Mucosa of stomach (tissue), 1 donor: ENCODE data around the gene KCNMA1.

ENCODE experiments used
- H3K27me3 ChIP-seq: one replicate; pipeline ENCODE4 v1.7.0; 2013; ENCODE audit warnings: mild to moderate bottlenecking, low read length; ENCODE audit not compliant: control insufficient read depth, insufficient read depth
- H3K36me3 ChIP-seq: one replicate; pipeline ENCODE4 v1.7.0; 2013; ENCODE audit warnings: low read length; ENCODE audit not compliant: control insufficient read depth, insufficient read depth
- H3K4me1 ChIP-seq: one replicate; pipeline ENCODE4 v1.7.0; 2013; ENCODE audit warnings: mild to moderate bottlenecking, low read length; ENCODE audit not compliant: control insufficient read depth, insufficient read depth
- H3K4me3 ChIP-seq: one replicate; pipeline ENCODE4 v1.7.0; 2013; ENCODE audit warnings: low read length
- H3K9ac ChIP-seq: one replicate; pipeline ENCODE4 v1.7.0; 2013; ENCODE audit warnings: mild to moderate bottlenecking, low read length, moderate library complexity
- H3K9me3 ChIP-seq: one replicate; pipeline ENCODE4 v1.7.0; 2013; ENCODE audit warnings: mild to moderate bottlenecking, low read length, moderate library complexity; ENCODE audit not compliant: control insufficient read depth
- donor health status: Pancreatic carcinoma.

KCNMA1 gene

DNA sequence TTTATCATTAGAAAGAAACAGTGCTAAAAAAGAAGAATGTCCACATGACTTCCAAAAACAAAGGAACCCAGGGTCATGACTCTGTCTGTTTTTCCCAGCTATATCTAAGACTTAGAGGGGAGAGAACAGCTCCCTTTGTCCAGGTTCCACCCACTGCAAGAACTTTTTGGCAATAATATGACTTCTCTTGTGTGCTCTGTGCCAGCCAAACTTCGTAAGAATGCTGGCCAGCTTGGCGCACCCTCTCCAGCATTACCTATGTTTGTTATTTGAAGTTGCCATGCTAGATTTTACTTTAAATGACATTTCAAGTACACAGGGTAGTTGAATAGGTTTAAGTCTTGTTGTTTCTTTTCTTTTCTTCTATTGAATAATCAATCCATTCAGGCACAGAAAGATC is 371.4 kb downstream of the KCNMA1 start:
- Histone ChIP-seq H3K9ac (no peak overlapping the region), H3K4me1 (no peaks in the 10 kb centered on the region), H3K4me3 (no peak overlapping the region), H3K9me3 (no peaks in the 10 kb centered on the region), H3K27me3 (no peaks in the 10 kb centered on the region), H3K36me3 (no peaks in the 10 kb centered on the region)

- Histone ChIP-seq H3K4me1 (no peaks in the 10 kb centered on the region), H3K4me3 (no peak overlapping the region), H3K36me3 (no peaks in the 10 kb centered on the region), H3K9me3 (no peaks in the 10 kb centered on the region), H3K9ac (no peak overlapping the region), H3K27me3 (no peaks in the 10 kb centered on the region)
These were observed 373.1 kb downstream of the KCNMA1 start for GRCh38 chr10:77264527-77264926.

- no peak overlapping the region for H3K9ac ChIP-seq
- no peaks in the 10 kb centered on the region for H3K4me1 ChIP-seq
- H3K27me3 ChIP-seq: no peaks in the 10 kb centered on the region
- H3K4me3 ChIP-seq: no peak overlapping the region
- no peaks in the 10 kb centered on the region for H3K9me3 ChIP-seq
- no peaks in the 10 kb centered on the region for H3K36me3 ChIP-seq
These were observed 373.5 kb downstream of the KCNMA1 start for GRCh38 chr10:77264107-77264506.

GRCh38 chr10:77263700-77264099 is 373.9 kb downstream of the KCNMA1 start:
- Histone ChIP-seq H3K4me1 (no peaks in the 10 kb centered on the region), H3K27me3 (no peaks in the 10 kb centered on the region), H3K36me3 (no peaks in the 10 kb centered on the region), H3K9me3 (no peaks in the 10 kb centered on the region), H3K9ac (no peak overlapping the region), H3K4me3 (no peak overlapping the region)

- Histone ChIP-seq H3K27me3 (no peaks in the 10 kb centered on the region), H3K9ac (no peak overlapping the region), H3K4me1 (no peaks in the 10 kb centered on the region), H3K9me3 (no peaks in the 10 kb centered on the region), H3K4me3 (no peak overlapping the region), H3K36me3 (no peaks in the 10 kb centered on the region)
These were observed 376.5 kb downstream of the KCNMA1 start for GRCh38 chr10:77261146-77261545.

DNA sequence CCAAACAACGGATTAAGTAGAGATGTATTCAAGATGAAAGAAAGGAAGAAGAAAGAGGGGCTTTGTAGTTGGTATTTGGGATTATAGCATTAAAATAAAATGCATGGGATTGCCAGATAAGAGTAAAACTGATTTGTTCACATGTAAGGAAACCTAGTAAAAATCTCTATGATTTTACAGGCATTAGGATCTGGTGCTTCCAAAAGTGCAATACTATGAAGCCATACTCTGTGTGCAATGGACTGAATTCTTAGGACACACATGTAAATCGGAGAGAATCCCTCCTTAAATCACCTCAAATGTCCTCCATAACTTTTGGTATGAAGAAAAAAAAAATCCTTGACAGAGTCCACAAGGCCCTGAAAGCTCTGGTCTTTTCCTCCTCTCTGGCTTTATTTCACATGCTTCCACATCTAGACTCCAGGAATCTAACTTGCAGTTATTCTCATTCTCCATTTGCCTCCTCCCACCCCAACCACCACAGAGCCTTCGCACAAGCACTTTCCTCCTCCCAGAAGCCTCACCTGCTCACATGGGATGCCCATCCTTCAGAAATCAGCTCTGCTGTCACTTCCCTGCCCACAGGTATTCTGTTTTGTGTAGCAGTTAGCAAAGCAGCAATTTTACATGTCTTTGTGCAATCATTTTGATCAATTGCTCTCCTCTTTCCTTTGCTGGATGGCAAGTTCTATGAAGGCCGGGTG is 378.3 kb downstream of the KCNMA1 start:
- no peaks in the 10 kb centered on the region for H3K4me1 ChIP-seq
- no peaks in the 10 kb centered on the region for H3K27me3 ChIP-seq
- H3K36me3 ChIP-seq: no peaks in the 10 kb centered on the region
- no peak overlapping the region for H3K9ac ChIP-seq
- no peak overlapping the region for H3K4me3 ChIP-seq
- H3K9me3 ChIP-seq: no peaks in the 10 kb centered on the region

GRCh38 chr10:77256346-77256745 is 381.3 kb downstream of the KCNMA1 start:
- H3K9me3 ChIP-seq: no peaks in the 10 kb centered on the region
- H3K27me3 ChIP-seq: no peaks in the 10 kb centered on the region
- no peak overlapping the region for H3K9ac ChIP-seq
- H3K36me3 ChIP-seq: no peaks in the 10 kb centered on the region
- H3K4me3 ChIP-seq: no peak overlapping the region
- H3K4me1 ChIP-seq: peaks cover 10% of the 10 kb centered on the region

DNA sequence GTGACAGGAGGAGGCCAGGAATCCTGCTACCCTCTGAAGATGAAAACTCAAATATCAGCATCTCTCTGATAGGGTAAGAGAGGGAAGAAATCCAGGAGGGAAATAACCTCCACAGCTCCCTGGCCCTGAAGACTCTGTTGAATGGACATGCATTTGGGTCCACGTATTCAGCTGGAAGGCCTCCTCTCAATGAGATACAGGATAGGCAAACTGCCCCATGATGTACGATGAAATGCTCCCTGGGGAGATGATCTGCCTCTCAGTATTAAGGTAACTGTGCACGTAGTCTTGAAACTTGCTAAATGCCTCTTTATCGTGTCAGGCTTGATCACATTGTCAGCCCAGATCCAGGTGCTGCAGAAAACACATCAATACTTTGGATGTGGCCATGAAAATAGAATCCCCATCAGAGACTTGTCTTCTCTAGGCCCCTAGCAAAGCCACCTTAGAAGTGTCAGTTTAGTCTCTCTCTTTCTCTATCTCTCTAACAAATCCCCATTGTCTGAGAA is 384.0 kb downstream of the KCNMA1 start:
- Histone ChIP-seq H3K4me1 (peaks cover 20% of the 10 kb centered on the region), H3K9me3 (no peaks in the 10 kb centered on the region), H3K9ac (no peak overlapping the region), H3K4me3 (no peak overlapping the region), H3K36me3 (no peaks in the 10 kb centered on the region), H3K27me3 (no peaks in the 10 kb centered on the region)

GRCh38 chr10:77253147-77253545 is 384.5 kb downstream of the KCNMA1 start:
- Histone ChIP-seq H3K9me3 (no peaks in the 10 kb centered on the region), H3K4me3 (no peak overlapping the region), H3K27me3 (no peaks in the 10 kb centered on the region), H3K4me1 (peaks cover 20% of the 10 kb centered on the region), H3K9ac (no peak overlapping the region), H3K36me3 (no peaks in the 10 kb centered on the region)

- no peaks in the 10 kb centered on the region for H3K27me3 ChIP-seq
- H3K36me3 ChIP-seq: no peaks in the 10 kb centered on the region
- no peak overlapping the region for H3K9ac ChIP-seq
- H3K4me1 ChIP-seq: peaks cover 22% of the 10 kb centered on the region
- H3K4me3 ChIP-seq: no peak overlapping the region
- no peaks in the 10 kb centered on the region for H3K9me3 ChIP-seq
These were observed 385.0 kb downstream of the KCNMA1 start for GRCh38 chr10:77252380-77253146.

GRCh38 chr10:77251297-77252013 is 386.2 kb downstream of the KCNMA1 start:
- no peaks in the 10 kb centered on the region for H3K9me3 ChIP-seq
- H3K4me1 ChIP-seq: peaks cover 33% of the 10 kb centered on the region
- no peak overlapping the region for H3K9ac ChIP-seq
- H3K27me3 ChIP-seq: no peaks in the 10 kb centered on the region
- no peaks in the 10 kb centered on the region for H3K36me3 ChIP-seq
- no peak overlapping the region for H3K4me3 ChIP-seq

DNA sequence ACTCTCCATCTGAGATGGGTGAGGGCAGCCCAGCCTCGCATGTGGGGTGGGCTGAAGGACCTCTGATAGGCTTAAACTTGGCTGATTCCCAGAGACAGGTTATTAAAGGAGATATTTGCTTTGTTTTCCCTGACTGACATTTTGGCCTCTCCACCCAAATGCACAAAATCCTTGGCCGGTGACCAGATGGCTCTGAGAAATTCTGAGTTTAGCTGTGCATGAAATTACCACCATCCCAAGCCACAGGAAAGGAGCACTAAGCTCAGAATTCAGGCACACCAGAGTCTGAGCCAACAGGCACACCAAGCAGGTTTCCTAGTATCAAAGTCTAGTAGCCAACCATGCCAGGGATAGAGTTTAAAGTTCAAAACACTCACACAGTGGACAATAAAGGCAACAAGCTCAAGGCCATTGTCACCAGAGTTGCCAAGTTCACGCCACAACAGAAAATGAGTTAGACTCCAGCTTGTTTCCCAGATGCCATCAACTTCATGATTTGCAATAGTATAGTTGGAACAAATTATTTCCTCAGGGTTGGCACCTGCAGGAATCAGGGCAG is 387.6 kb downstream of the KCNMA1 start:
- Histone ChIP-seq H3K27me3 (no peaks in the 10 kb centered on the region), H3K4me3 (no peak overlapping the region), H3K4me1 (peaks cover 37% of the 10 kb centered on the region), H3K9ac (no peak overlapping the region), H3K36me3 (no peaks in the 10 kb centered on the region), H3K9me3 (no peaks in the 10 kb centered on the region)
